HG03159 (cell line): ENCODE measurements around the gene ZBTB46.

Source experiments
- ATAC-seq: cut with Tn5 transposase; IDR thresholded peaks from one replicate; pipeline ENCODE4 v1.9.1; 2021; ENCODE audit warnings: mild to moderate bottlenecking, moderate library complexity; ENCODE audit not compliant: unreplicated experiment

Gene ZBTB46

DNA sequence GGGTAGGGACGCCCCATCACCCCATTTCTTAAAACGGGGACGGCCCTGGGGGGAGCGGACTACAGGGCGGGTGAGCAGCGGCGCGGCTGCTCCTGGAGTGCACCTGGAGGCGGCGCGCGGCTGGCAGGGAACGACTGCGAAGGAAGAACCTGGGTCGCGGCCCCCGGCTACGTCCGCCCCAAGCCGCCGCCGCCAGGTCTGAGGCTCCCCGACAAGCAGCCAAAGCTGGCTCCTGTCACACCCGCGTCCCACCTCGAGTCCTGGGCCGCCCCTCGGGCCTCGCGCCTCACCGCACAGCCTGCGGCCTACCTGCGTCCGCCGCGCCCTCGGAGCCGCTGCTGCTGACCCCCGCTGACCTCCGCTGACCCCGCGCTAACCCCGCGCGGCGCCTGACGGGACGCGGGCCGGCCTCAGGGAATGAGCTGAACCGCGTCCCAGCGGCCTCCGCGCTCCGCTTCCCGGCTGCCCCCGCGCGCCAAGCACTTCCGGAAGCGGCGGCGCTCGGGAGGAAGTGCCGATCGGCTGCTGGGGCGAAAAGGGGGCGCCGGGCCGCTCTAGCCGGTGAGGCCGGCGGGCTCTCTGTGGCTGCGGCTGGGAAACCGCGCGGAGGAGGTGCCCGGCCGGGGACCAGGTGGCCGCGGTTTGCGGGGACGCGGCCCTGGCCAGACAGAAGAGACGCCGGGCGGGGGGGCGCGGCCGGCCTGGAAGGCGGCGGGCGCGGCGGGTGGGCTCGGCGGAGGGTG is 123.3 kb downstream of the ZBTB46 start, which contains the start of the genes ARFRP1 and ZGPAT:
Gene ARFRP1, minus strand, starts transcription at position 419 of the 743 bp plus-strand sequence. CDS start 885 bp downstream, outside the sequence.
Gene ZGPAT, plus strand, starts transcription at position 482 of the 743 bp plus-strand sequence. CDS start 542 bp downstream, outside the sequence.
- peak; percentile 60 for ATAC-seq

GRCh38 chr20:63706852-63707557 is 124.1 kb downstream of the ZBTB46 start:
- peak; percentile 23 for ATAC-seq

DNA sequence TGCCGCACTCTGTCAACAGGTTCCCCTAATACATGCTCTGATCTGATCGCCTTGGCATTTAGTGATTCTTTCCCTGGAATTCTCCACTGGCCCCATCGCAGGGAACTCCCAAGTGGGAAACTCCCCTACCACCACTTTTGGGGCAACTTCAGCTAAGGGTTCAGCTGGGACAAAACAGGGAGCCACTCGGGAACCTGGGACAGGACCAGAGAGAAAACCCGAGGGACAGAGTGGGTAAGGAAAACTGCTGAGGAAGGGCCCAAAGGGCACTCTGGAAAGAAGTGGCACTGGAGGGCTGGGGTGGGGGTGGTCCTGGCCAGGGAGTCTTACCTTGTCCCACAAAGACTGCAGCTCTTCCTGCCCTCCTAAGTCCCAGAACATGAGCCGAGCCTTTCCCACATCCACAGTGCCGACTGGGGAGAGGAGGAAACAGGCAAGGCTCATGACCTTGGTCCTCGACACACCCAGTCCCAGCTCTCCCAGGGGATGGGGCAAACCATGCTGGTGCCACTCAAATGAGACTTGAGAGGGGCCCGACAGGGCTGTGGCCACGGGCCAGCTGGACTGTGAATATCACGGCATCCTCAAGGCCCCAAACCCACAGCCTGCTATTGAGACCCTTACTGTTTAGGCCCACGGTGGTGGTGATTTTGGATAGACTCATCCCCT is 124.9 kb downstream of the ZBTB46 start:
- ATAC-seq = no peak

GRCh38 chr20:63705232-63706026 is 125.6 kb downstream of the ZBTB46 start:
- no peak for ATAC-seq

DNA sequence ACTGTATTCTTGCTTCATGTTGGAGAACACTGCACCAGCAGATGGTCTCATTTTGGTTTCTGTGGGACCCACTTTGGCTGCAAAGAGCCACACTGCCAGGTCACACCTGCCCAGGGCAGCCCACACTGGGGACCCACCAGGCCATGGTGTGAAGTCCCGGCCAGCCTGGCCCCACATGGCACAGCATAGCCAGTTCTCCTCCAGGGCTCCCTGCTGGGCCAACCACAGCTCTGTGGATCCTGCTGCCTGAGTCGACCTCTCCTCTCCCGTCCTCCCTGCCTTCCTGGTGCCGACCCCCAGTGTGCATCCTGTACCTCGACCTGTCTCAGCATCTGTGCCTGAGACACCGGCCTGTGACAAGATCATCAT is 126.3 kb downstream of the ZBTB46 start:
- ATAC-seq = no peak

DNA sequence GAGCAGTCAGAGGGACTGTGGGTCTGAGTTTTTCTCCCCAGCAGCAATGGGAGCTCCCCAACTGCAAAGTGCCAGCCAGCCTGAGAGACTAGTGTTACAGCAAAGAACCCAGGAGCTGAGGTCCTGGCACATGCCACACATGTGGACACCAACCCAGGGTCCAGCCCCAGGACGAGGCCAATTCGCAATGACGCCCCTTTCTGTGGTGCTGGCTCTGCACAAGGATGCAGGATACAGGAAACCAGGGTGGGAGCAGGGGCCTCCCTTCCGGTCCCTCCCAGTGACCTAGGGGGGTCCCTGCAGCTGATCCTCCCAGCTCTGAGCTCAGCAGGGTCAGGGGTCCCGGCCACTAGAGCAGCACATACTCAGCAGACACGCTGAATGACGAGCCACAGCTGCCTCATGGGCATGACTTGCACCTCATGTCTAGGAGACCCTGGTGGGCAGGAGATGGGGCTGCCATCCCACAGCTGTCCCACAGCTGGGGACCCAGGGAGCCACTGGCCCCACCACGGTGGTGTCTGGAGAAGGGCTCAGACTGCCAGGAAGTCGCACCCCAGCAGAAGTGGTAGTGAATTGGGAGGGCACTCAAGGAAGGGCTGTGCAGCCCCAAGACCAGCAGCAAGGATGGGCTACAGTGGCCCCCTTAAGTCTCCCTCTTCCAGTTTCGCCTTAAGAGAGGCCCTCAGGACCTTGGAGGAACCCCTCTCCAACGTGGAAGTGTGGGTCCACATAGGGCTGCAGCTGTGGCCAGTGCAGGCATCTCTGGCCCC is 126.9 kb downstream of the ZBTB46 start:
- ATAC-seq = no peak

- no peak for ATAC-seq
Observed at GRCh38 chr20:63703471-63703975, 127.5 kb downstream of the ZBTB46 start.

GRCh38 chr20:63702751-63703470 is 128.2 kb downstream of the ZBTB46 start:
- no peak for ATAC-seq

DNA sequence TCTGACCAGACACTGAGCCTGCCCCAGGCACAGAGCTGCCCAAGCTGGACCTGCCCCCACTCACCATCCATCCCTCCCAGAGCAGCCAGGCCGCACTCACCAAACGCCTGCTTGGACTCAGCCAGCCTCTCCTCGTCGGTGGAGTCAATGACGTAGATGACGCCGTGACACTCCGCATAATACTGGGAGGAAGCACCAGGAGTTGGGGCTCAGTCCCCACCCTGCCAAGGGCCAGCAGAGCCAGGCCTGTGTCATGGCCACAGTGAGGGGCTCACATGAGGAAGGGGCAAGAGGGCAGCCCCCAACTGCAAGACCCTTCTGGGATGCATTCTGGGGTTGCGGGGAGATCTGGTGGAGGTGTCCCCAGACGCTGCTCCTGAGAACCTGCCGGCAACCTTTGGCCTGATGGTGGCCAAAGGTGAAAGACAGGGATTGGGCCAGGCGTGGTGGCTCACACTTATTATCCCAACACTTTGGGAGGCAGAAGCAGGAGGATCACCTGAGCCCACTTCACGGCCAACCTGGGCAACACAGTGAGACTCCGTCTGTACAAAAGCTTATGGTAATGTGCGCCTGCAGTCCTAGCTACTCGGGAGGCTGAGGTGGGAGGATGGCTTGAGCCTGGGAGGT is 128.9 kb downstream of the ZBTB46 start:
- no peak for ATAC-seq

- no peak for ATAC-seq
Observed at GRCh38 chr20:63701329-63702035, 129.6 kb downstream of the ZBTB46 start.

GRCh38 chr20:63701051-63701328 is 130.1 kb downstream of the ZBTB46 start:
- ATAC-seq = no peak

DNA sequence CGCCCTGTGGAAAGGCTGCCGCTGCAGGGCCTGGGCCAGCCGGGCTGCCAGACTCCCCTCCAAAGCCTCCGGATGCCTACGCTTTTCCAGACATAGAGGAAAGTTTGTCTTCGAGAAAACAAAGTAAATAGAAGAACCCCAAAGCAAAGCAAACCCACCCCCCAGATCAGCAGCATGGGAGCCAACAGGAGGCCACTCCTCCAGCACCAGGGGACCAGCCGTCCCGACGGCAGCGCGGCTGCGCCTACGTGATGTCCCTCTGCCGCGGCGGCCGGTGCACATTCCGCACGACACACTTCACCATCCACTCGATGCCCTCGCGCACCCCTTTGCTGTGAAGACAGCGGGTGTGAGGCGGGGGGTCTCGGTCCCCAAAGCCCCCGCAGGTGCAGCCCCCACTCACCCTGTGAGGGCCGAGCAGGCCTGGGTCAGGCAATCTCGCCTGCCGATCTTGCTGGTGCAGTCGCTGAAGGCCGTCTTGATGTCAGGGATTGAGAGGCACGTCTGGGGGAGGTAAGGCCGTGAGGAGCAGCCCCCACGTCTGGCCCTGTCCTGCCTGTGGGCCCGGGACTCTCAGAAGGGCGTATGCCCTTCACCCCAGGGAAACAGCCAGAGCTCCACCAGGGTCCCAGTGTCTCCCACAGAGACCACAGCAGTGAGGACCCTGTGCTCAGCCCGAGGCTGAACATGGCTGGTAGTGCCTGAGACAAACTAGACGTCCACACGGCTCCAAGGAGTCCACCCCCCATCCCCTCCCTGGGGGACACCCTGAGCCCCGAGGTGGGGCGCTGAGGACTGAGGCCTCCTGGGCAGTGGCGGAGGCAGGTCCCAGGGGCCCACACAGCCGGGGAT is 130.6 kb downstream of the ZBTB46 start:
- no peak for ATAC-seq

- ATAC-seq = no peak
Observed at GRCh38 chr20:63699466-63700198, 131.4 kb downstream of the ZBTB46 start.

DNA sequence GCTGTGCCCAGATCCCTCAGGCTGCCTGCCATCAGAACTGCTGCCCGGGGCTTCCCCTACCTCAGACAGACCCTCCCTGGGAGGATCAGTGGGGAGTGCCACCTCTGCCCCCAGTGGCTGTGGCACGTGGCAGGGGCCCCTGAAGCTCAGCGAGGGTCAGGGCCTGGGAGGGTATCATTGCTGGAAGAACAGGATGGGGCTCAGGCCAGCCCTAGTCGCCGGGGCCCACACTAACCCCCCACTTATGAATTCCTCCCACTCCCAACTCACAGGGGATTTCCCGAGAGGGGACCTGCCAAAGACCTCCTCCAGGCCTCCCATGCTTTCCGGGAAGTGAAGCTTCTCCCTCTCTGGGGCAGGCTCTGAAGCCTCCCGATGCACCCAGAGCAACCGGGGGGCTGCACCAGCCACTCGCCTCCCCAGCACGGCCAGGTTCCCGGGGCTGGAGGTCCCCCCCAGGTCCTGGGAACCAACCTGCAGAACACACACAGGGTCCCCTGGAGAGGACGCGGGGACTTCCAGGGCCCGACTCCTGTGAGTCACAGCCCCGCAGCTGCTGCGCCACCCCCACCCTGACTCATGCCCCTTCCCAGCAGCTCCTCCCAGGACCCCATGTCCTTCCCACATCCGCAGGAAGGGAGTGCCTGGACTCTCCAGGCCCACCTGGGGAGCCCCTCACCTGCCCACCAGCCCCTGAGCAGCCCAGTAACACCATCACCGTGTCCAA is 132.2 kb downstream of the ZBTB46 start:
- ATAC-seq = no peak

DNA sequence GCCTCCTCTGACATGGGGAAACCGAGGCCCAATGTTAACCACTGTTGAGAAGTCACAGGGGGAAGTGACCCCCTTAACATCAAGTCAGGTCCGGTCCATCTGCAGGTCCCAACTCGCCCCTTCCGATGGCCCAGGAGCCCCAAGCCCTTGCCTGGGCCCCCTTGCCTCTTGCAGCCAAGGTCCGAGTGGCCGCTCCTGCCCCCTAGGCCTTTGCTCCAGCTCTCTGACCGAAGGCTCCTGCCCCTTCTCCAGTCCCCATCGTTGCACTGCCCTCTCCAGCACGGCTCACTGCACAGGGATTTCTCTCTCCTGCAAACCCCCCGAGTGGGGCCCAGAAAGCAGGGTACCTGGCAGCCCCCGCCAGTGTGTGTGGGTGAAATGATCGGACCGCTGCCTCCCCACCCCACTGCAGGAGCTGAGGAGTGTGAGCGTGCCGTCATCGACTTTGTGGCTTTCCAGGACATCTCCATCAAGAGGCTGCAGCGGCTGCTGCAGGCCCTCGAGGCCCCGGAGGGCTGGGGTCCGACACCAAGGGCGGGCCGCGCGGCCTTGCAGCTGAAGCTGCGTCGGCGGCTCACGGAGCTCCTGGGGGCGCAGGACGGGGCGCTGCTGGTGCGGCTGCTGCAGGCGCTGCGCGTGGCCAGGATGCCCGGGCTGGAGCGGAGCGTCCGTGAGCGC is 133.1 kb downstream of the ZBTB46 start:
- ATAC-seq = no peak
